Neuronal stem cell (in vitro differentiated cells): Measurements from ENCODE around the gene TNNI3.

Experiments used
- DNase-seq: peaks from one replicate; pipeline ENCODE4 v3.0.0-alpha.2; 2013; ENCODE audit warnings: low spot score
- H2AFZ ChIP-seq: one replicate; pipeline ENCODE4 v1.6.1; 2013; ENCODE audit warnings: mild to moderate bottlenecking, low read length, inconsistent platforms
- H2AK5ac ChIP-seq: 2 replicates; pipeline ENCODE4 v1.6.1; 2013; ENCODE audit warnings: low read depth, mild to moderate bottlenecking, inconsistent platforms, low read length, moderate library complexity, mixed read lengths
- H2BK120ac ChIP-seq: 2 replicates; pipeline ENCODE4 v1.6.1; 2013; ENCODE audit warnings: low read depth, mild to moderate bottlenecking, inconsistent platforms, low read length, moderate library complexity, mixed read lengths
- H2BK12ac ChIP-seq: one replicate; pipeline ENCODE4 v1.6.1; 2013; ENCODE audit warnings: low read length, inconsistent platforms
- H2BK15ac ChIP-seq: 2 replicates; pipeline ENCODE4 v1.6.1; 2013; ENCODE audit warnings: mild to moderate bottlenecking, low read length, inconsistent platforms, mixed read lengths
- H2BK5ac ChIP-seq: one replicate; pipeline ENCODE4 v1.6.1; 2013; ENCODE audit warnings: inconsistent platforms, mild to moderate bottlenecking, low read length, moderate library complexity
- H3K14ac ChIP-seq: one replicate; pipeline ENCODE4 v1.6.1; 2013; ENCODE audit warnings: low read length, inconsistent platforms
- H3K18ac ChIP-seq: 2 replicates; pipeline ENCODE4 v1.6.1; 2013; ENCODE audit warnings: low read length, inconsistent platforms
- H3K23ac ChIP-seq: 2 replicates; pipeline ENCODE4 v1.6.1; 2013; ENCODE audit warnings: low read depth, mild to moderate bottlenecking, mixed read lengths, low read length, inconsistent platforms; ENCODE audit not compliant: poor library complexity
- H3K27ac ChIP-seq: replicated peaks from 3 replicates; pipeline ENCODE4 v1.5.1; 2013; ENCODE audit warnings: low read length, inconsistent platforms
- H3K27me3 ChIP-seq, 3 experiments: 2 replicates each; pipeline ENCODE4 v1.6.1; 2013; ENCODE audit warnings: low read length in 3 of 3, mild to moderate bottlenecking in 2 of 3, inconsistent platforms in 1 of 3, low read depth in 1 of 3, mixed read lengths in 1 of 3, moderate library complexity in 1 of 3; ENCODE audit not compliant: control insufficient read depth in 3 of 3, insufficient read depth in 3 of 3
- H3K36me3 ChIP-seq, 2 donors: replicated peaks in 1 of 2; 2 replicates each; pipeline ENCODE4 v1.6.1; 2013; ENCODE audit warnings: low read length in 2 of 2; ENCODE audit not compliant: control insufficient read depth in 2 of 2, insufficient read depth in 2 of 2
- H3K4ac ChIP-seq: 2 replicates; pipeline ENCODE4 v1.6.1; 2013; ENCODE audit warnings: inconsistent platforms, mild to moderate bottlenecking, low read length, moderate library complexity
- H3K4me1 ChIP-seq, 2 donors: 1 replicate in 1 of 2; 2 replicates in 1 of 2; pipeline ENCODE4 v1.6.1; 2013; ENCODE audit warnings: low read length in 2 of 2, low read depth in 1 of 2; ENCODE audit not compliant: control insufficient read depth in 2 of 2, insufficient read depth in 1 of 2
- H3K4me2 ChIP-seq: one replicate; pipeline ENCODE4 v1.6.1; 2013; ENCODE audit warnings: mild to moderate bottlenecking, low read length, inconsistent platforms; ENCODE audit not compliant: insufficient read depth, poor library complexity, severe bottlenecking
- H3K4me3 ChIP-seq, 2 donors: 2 replicates each; pipeline ENCODE4 v1.5.1; 2013; ENCODE audit warnings: low read length in 2 of 2, mild to moderate bottlenecking in 2 of 2, inconsistent platforms in 1 of 2, moderate library complexity in 1 of 2
- H3K79me1 ChIP-seq: one replicate; pipeline ENCODE4 v1.6.1; 2013; ENCODE audit warnings: low read depth, mild to moderate bottlenecking, inconsistent platforms, low read length, moderate library complexity
- H3K9ac ChIP-seq: one replicate; pipeline ENCODE4 v1.6.1; 2013; ENCODE audit warnings: mild to moderate bottlenecking, low read depth, low read length, inconsistent platforms; ENCODE audit not compliant: poor library complexity
- H3K9me3 ChIP-seq, 2 donors: replicated peaks in 1 of 2; 2 replicates each; pipeline versions ENCODE3 to v1.6.1; 2013; ENCODE audit warnings: low read length in 2 of 2, mild to moderate bottlenecking in 2 of 2, inconsistent platforms in 1 of 2, low read depth in 1 of 2, mixed read lengths in 1 of 2, moderate library complexity in 1 of 2; ENCODE audit not compliant: control insufficient read depth in 2 of 2, insufficient read depth in 1 of 2
- H4K8ac ChIP-seq: one replicate; pipeline ENCODE4 v1.6.1; 2013; ENCODE audit warnings: low read depth, mild to moderate bottlenecking, inconsistent platforms, low read length, moderate library complexity
- H4K91ac ChIP-seq: one replicate; pipeline ENCODE4 v1.6.1; 2013; ENCODE audit warnings: low read length, low read depth, mild to moderate bottlenecking, inconsistent platforms; ENCODE audit not compliant: poor library complexity
- WGBS, 2 donors: extraction: QIAGEN DNeasy Blood & Tissue Kit; methylation state at CpG; one replicate each; pipeline ENCODE4 v1.1.7; 2013; ENCODE audit warnings: missing lambda C conversion rate in 2 of 2, mixed read lengths in 1 of 2; ENCODE audit not compliant: insufficient read length in 2 of 2, insufficient replicate concordance in 1 of 2; ENCODE audit errors: extremely low coverage in 2 of 2; 5-methylcytosine and 5-hydroxymethylcytosine counted together

The TNNI3 gene

DNA sequence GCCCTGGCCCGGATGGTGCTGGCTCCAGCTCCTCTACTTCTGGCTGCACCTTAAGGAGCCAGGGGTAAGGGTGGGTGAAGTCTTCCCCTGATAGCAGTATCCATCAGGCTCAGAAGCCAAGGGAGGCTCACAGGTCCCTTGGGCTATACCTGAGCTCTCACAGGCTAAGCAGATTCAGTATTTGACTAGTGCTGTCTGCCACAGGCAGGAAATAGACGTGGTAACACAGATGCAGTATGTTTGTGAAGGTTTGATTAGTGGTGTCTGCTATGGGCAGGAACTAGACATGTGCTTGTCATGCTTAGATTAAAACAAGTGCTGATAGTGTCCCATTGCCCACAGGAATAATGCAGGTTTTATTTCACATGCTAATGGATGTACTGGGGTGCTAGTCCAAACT lies 18.5 kb upstream of the TNNI3 start:
- Histone ChIP-seq H2AK5ac (no peak overlapping the region), H3K9ac (no peak overlapping the region), H3K27ac (no peak overlapping the region), H4K91ac (no peak overlapping the region), H3K14ac (no peak overlapping the region), H2AFZ (no peak overlapping the region), H2BK5ac (no peak overlapping the region), H3K79me1 (no peaks in the 10 kb centered on the region), H3K36me3 (no peaks in the 10 kb centered on the region), H2BK12ac (no peak overlapping the region), H3K4ac (no peak overlapping the region), H3K27me3 (peaks cover 4 to 62% (median 16%) of the 10 kb centered on the region in 3 experiments), H3K4me1 (peaks cover 12 to 16% of the 10 kb centered on the region in 2 donors), H4K8ac (no peak overlapping the region), H3K4me2 (no peak overlapping the region), H2BK120ac (no peak overlapping the region), H3K9me3 (peaks cover 3 to 5% of the 10 kb centered on the region in 2 donors), H2BK15ac (peak overlapping the region; percentile 10), H3K18ac (no peak overlapping the region), H3K4me3 (no peak overlapping the region), H3K23ac (no peak overlapping the region)
- WGBS, 2 donors = no CpG with 5 or more reads among the region's 2 CpGs
- no peak for DNase-seq

DNA sequence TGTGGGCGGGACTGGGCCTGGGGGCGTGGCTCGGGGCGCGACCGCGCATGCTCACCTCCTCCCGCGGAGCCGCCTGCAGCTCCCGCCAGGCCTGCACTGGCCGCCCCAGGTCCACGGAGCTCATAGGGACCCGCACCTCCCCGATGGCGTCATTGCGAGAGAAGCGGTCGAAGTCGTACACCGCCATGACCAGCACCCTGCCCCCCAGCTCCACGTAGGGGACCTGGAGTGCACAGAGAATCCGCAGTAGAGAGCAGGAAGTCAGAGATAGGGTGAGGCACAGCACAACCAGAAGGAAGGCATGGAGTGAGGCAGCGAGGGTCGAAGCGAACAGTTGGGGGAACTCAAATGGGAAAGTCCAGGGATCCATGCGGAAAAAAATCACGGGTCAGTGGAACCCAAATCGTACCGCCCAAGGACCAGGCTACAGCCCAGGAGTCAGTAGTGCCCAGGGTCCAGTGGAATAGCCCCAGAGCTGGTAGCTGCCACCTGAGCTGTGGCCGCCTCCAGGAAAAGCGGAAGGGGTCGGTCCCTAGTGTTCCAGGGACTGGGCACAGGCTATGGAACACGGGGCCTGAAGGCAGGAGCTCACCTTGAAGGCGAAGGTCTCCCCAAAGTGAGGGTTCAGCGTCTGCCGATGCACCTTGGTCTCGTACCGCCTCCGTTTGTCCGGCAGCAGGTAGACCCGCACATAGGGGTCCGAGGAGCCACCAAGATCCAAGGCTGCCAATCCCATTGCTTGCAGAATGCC lies 17.8 kb upstream of the TNNI3 start:
- Histone ChIP-seq H3K23ac (peak overlapping the region; percentile 17), H2AK5ac (no peak overlapping the region), H3K9ac (no peak overlapping the region), H3K27ac (no peak overlapping the region), H3K4ac (no peak overlapping the region), H3K14ac (no peak overlapping the region), H3K27me3 (peaks cover 4 to 60% (median 8%) of the 10 kb centered on the region in 3 experiments), H4K91ac (no peak overlapping the region), H4K8ac (no peak overlapping the region), H3K4me2 (no peak overlapping the region), H3K4me1 (peaks cover 12 to 16% of the 10 kb centered on the region in 2 donors), H2BK15ac (peak overlapping the region; percentile 10), H2AFZ (no peak overlapping the region), H2BK12ac (no peak overlapping the region), H3K4me3 (peak overlapping the region in 1 of 2 donors; percentile 56), H3K18ac (peak overlapping the region; percentile 16), H3K36me3 (no peaks in the 10 kb centered on the region), H2BK120ac (no peak overlapping the region), H3K79me1 (no peaks in the 10 kb centered on the region), H2BK5ac (no peak overlapping the region), H3K9me3 (peaks cover 3 to 5% of the 10 kb centered on the region in 2 donors)
- DNase-seq = no peak
- WGBS, 2 donors = no CpG with 5 or more reads among the region's 43 CpGs

DNA sequence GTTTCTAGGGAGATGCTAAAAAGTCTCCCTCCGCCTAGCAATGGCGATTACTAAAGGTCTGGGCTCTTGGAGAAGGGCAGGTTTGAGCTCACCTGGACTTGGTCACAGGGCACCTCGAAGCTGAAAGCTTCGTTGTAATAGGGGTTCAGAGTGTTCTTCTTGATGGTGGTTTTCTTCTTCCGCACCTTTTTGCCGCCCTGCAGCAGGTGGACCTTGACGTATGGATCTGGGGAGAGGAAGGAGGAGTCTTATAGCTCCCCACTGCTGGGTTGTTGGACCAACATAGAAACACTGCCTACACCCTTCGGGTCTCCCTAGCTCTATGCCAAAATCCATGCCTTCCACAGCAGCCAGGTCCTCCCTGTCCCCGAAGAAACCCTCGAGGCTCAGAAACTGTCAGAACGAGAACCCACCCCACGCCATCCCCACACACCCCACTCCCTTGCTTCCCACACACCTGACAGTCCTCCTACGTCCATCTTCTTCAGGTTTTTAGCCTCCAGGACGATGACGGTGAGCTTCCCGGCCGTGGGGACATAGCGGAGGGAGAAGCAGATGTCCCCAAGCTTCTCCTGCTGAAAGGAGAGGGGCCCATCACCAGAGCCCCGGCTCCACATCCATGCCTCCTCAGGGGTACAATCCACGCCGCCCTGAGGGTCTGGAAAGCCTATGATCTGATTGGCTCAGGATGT lies 17.0 kb upstream of the TNNI3 start:
- Histone ChIP-seq H3K36me3 (no peaks in the 10 kb centered on the region), H3K9ac (no peak overlapping the region), H4K8ac (no peak overlapping the region), H3K4me1 (peaks cover 9 to 13% of the 10 kb centered on the region in 2 donors), H3K4me3 (no peak overlapping the region), H2AFZ (no peak overlapping the region), H3K27ac (no peak overlapping the region), H2BK120ac (no peak overlapping the region), H3K14ac (no peak overlapping the region), H2AK5ac (no peak overlapping the region), H3K18ac (no peak overlapping the region), H3K79me1 (no peaks in the 10 kb centered on the region), H2BK15ac (no peak overlapping the region), H3K4me2 (peak overlapping the region; percentile 95), H3K4ac (no peak overlapping the region), H2BK12ac (no peak overlapping the region), H3K23ac (no peak overlapping the region), H3K9me3 (peaks cover 3 to 5% of the 10 kb centered on the region in 2 donors), H2BK5ac (no peak overlapping the region), H4K91ac (no peak overlapping the region), H3K27me3 (peaks cover 4 to 58% (median 5%) of the 10 kb centered on the region in 3 experiments)
- no peak for DNase-seq
- WGBS, 2 donors = no CpG with 5 or more reads among the region's 21 CpGs
